DND-41 (cell line): Measurements from ENCODE around the gene APELA.
"Not testable (repeated sequence)": the region's sequence is repeated elsewhere in the genome, so short reads cannot be mapped to it uniquely, and the experiment has no call there.

Experiments used
- EZH2 ChIP-seq: IDR thresholded peaks from 3 replicates; pipeline ENCODE4 v1.6.1; 2012; ENCODE audit warnings: borderline replicate concordance, low read depth, mild to moderate bottlenecking, moderate library complexity, low read length, inconsistent platforms; ENCODE audit not compliant: severe bottlenecking
- TF ChIP-seq, protein P1 (sequence below): IDR thresholded peaks from 2 replicates; pipeline ENCODE4 v1.5.1; 2012; ENCODE audit warnings: borderline replicate concordance, low read length, moderate library complexity, mild to moderate bottlenecking; ENCODE audit not compliant: poor library complexity, severe bottlenecking; ENCODE audit errors: extremely low read depth

DNA sequence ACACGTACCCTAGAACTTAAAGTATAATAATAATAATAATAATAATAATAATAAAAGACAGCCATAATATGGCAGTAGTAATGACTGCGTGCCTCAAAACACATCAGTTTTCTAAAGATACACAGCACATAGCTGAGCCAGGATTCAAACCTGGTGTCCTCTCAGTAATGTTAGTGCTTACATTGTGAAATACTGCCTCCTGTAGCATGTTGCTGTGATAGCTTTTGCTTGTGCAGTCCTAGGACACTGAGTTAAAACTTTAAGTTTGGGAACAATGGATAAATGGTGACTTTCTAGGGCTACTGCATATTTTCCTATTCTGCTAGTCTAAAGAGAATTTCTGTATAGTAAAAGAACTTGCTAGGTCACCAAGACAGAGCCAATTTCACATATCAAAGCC is 36.5 kb downstream of the APELA start:
- TF ChIP-seq, protein P1, sequence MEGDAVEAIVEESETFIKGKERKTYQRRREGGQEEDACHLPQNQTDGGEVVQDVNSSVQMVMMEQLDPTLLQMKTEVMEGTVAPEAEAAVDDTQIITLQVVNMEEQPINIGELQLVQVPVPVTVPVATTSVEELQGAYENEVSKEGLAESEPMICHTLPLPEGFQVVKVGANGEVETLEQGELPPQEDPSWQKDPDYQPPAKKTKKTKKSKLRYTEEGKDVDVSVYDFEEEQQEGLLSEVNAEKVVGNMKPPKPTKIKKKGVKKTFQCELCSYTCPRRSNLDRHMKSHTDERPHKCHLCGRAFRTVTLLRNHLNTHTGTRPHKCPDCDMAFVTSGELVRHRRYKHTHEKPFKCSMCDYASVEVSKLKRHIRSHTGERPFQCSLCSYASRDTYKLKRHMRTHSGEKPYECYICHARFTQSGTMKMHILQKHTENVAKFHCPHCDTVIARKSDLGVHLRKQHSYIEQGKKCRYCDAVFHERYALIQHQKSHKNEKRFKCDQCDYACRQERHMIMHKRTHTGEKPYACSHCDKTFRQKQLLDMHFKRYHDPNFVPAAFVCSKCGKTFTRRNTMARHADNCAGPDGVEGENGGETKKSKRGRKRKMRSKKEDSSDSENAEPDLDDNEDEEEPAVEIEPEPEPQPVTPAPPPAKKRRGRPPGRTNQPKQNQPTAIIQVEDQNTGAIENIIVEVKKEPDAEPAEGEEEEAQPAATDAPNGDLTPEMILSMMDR: not testable (repeated sequence)
- TF ChIP-seq EZH2: not testable (repeated sequence)
